ENCODE data around the gene XRN2. TPM values are rescaled to one million over a fixed set of nuclear protein-coding genes. Genes with fewer than 3 reads are reported as not detected.

The XRN2 gene
- total and polyA plus RNA-seq, 2 of the 13 experiments (the other 11 are each of a cell fraction or from before 2014, with no cell fraction given), result 90.3 to 171 TPM

DNA sequence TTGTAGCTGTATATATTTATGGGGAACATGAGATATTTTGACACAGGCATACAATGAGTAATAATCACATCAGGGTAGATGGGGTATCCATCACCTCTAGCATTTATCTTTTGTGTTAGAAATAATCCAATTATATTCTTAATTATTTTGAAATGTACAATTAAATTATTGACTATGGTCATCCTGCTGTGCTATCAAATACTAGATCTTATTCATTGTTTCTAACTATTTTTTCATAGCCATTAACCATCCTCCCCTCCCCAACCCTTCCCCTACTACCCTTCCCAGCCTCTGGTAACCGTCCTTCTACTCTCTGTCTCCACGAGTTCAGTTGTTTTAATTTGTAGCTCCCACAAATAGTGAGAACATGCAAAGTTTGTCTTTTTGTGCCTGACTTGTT is 65.7 kb downstream of the XRN2 start:
- peaks cover 10% of the 10 kb centered on the region for H3K4me1 ChIP-seq (ENCODE audit: insufficient read depth, low read length)
- WGBS (ENCODE audit: low lambda C conversion rate), result 73% methylated on average over 2 of the region's 2 CpGs
- H3K79me2 ChIP-seq (ENCODE audit: insufficient read depth, low read length), result peaks cover 6% of the 10 kb centered on the region
- intact Hi-C loops (cut with micrococcal nuclease; ENCODE audit: unreplicated experiment) (no loop called here), in situ Hi-C loops (cut with HindIII; ENCODE audit: extremely low pct_ligation_motif_present, low pct_unique_long_range_greater_than_20kb) (no loop called here)
- no peaks in the 10 kb centered on the region for H3K9me3 ChIP-seq (ENCODE audit: low read length)
- H3K27ac ChIP-seq (ENCODE audit: extremely low read length, insufficient read depth, low read length), result no peak overlapping the region
- ATAC-seq (no peak), FAIRE-seq (no peak), DNase-seq (ENCODE audit: low spot score) (no peak)
- H3K27me3 ChIP-seq (ENCODE audit: control insufficient read depth in 1 of 2, insufficient read depth in 2 of 2, low read length in 2 of 2), result no peaks in the 10 kb centered on the region
- POLR2A ChIA-PET, result no interaction called here
- TF ChIP-seq CBX5 (CRISPR knock-in tag; IDR thresholded peaks at IDR 0.05; ENCODE audit: borderline replicate concordance), result no peak
- TF ChIP-seq DPF2 (CRISPR knock-in tag; IDR thresholded peaks at IDR 0.05; ENCODE audit: borderline replicate concordance, low read depth), result no peak
- TF ChIP-seq, protein P1, sequence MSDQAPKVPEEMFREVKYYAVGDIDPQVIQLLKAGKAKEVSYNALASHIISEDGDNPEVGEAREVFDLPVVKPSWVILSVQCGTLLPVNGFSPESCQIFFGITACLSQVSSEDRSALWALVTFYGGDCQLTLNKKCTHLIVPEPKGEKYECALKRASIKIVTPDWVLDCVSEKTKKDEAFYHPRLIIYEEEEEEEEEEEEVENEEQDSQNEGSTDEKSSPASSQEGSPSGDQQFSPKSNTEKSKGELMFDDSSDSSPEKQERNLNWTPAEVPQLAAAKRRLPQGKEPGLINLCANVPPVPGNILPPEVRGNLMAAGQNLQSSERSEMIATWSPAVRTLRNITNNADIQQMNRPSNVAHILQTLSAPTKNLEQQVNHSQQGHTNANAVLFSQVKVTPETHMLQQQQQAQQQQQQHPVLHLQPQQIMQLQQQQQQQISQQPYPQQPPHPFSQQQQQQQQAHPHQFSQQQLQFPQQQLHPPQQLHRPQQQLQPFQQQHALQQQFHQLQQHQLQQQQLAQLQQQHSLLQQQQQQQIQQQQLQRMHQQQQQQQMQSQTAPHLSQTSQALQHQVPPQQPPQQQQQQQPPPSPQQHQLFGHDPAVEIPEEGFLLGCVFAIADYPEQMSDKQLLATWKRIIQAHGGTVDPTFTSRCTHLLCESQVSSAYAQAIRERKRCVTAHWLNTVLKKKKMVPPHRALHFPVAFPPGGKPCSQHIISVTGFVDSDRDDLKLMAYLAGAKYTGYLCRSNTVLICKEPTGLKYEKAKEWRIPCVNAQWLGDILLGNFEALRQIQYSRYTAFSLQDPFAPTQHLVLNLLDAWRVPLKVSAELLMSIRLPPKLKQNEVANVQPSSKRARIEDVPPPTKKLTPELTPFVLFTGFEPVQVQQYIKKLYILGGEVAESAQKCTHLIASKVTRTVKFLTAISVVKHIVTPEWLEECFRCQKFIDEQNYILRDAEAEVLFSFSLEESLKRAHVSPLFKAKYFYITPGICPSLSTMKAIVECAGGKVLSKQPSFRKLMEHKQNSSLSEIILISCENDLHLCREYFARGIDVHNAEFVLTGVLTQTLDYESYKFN (CRISPR knock-in tag; conservative IDR thresholded peaks at IDR 0.05), result no peak
- TF ChIP-seq MLLT10 (CRISPR knock-in tag; IDR thresholded peaks at IDR 0.05), result no peak
- TF ChIP-seq HNRNPK (IDR thresholded peaks at IDR 0.05; ENCODE audit: low read depth, low read length, poor library complexity, severe bottlenecking), result peak; percentile 92
- TF ChIP-seq, protein P2, sequence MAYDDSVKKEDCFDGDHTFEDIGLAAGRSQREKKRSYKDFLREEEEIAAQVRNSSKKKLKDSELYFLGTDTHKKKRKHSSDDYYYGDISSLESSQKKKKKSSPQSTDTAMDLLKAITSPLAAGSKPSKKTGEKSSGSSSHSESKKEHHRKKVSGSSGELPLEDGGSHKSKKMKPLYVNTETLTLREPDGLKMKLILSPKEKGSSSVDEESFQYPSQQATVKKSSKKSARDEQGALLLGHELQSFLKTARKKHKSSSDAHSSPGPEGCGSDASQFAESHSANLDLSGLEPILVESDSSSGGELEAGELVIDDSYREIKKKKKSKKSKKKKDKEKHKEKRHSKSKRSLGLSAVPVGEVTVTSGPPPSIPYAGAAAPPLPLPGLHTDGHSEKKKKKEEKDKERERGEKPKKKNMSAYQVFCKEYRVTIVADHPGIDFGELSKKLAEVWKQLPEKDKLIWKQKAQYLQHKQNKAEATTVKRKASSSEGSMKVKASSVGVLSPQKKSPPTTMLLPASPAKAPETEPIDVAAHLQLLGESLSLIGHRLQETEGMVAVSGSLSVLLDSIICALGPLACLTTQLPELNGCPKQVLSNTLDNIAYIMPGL (CRISPR knock-in tag; IDR thresholded peaks at IDR 0.05; ENCODE audit: borderline replicate concordance in 1 of 2, low read depth in 1 of 2), result no peak
- TF ChIP-seq, protein P3, sequence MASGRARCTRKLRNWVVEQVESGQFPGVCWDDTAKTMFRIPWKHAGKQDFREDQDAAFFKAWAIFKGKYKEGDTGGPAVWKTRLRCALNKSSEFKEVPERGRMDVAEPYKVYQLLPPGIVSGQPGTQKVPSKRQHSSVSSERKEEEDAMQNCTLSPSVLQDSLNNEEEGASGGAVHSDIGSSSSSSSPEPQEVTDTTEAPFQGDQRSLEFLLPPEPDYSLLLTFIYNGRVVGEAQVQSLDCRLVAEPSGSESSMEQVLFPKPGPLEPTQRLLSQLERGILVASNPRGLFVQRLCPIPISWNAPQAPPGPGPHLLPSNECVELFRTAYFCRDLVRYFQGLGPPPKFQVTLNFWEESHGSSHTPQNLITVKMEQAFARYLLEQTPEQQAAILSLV (CRISPR knock-in tag; IDR thresholded peaks at IDR 0.05; ENCODE audit: borderline replicate concordance), result no peak
- peak; percentile 60 for TF ChIP-seq PCBP2 (optimal IDR thresholded peaks at IDR 0.05; ENCODE audit: low read depth, low read length, poor library complexity, severe bottlenecking)
- TF ChIP-seq, protein P4, sequence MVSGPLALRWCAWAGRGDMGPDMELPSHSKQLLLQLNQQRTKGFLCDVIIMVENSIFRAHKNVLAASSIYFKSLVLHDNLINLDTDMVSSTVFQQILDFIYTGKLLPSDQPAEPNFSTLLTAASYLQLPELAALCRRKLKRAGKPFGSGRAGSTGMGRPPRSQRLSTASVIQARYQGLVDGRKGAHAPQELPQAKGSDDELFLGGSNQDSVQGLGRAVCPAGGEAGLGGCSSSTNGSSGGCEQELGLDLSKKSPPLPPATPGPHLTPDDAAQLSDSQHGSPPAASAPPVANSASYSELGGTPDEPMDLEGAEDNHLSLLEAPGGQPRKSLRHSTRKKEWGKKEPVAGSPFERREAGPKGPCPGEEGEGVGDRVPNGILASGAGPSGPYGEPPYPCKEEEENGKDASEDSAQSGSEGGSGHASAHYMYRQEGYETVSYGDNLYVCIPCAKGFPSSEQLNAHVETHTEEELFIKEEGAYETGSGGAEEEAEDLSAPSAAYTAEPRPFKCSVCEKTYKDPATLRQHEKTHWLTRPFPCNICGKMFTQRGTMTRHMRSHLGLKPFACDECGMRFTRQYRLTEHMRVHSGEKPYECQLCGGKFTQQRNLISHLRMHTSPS (CRISPR knock-in tag; IDR thresholded peaks at IDR 0.05; ENCODE audit: low read depth), result no peak
- H4K20me1 ChIP-seq (ENCODE audit: insufficient read depth, low read length), result no peaks in the 10 kb centered on the region
- H3K4me2 ChIP-seq (ENCODE audit: low read depth, low read length), result no peak overlapping the region
- H3K9ac ChIP-seq (ENCODE audit: insufficient read depth, low read depth, low read length), result no peak overlapping the region
- BruUV-seq (replicated peaks), result no TSS peak
- H2AFZ ChIP-seq (ENCODE audit: low read length), result no peak overlapping the region
- H3K36me3 ChIP-seq (replicated peaks in 1 of 2; ENCODE audit: control insufficient read depth in 1 of 2, insufficient read depth in 2 of 2, low read length in 2 of 2), result peaks cover 15 to 61% of the 10 kb centered on the region in 2 experiments
- CTCF ChIA-PET (ENCODE audit: low intra/inter-chr PET ratio, low total read pairs), result no interaction called here
- H3K4me3 ChIP-seq (replicated peaks in 1 of 3; ENCODE audit: insufficient read depth in 1 of 3, low read depth in 2 of 3, low read length in 3 of 3), result no peak overlapping the region

Measured in HepG2 (cell line).